GM15510 (cell line): ENCODE results near the gene MYO1D.

Source experiments
- POLR2A ChIP-seq: IDR thresholded peaks from 3 replicates; pipeline ENCODE4 v1.6.1; 2011; ENCODE audit warnings: borderline replicate concordance; ENCODE audit not compliant: insufficient read length; ENCODE audit errors: extremely low read depth

MYO1D gene

DNA sequence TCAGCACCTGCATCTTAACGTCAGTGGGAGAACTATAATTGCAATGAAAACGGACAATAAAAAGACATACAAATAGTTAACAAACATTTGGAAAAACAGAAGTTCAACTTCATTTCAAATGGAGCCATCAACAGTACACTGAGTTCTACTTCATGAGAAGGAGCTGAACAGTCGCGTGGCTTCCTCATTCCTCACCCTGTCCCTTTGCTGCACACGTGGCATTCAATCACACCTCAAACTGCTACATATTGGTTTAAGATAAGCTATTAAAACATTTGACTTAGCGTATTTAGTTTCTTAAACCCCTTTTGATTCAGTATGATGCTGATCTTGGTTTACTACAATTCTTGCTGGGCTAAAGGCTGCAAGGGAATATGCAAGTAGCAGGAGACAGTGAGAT is 313.3 kb downstream of the MYO1D start:
- no peak for TF ChIP-seq POLR2A

DNA sequence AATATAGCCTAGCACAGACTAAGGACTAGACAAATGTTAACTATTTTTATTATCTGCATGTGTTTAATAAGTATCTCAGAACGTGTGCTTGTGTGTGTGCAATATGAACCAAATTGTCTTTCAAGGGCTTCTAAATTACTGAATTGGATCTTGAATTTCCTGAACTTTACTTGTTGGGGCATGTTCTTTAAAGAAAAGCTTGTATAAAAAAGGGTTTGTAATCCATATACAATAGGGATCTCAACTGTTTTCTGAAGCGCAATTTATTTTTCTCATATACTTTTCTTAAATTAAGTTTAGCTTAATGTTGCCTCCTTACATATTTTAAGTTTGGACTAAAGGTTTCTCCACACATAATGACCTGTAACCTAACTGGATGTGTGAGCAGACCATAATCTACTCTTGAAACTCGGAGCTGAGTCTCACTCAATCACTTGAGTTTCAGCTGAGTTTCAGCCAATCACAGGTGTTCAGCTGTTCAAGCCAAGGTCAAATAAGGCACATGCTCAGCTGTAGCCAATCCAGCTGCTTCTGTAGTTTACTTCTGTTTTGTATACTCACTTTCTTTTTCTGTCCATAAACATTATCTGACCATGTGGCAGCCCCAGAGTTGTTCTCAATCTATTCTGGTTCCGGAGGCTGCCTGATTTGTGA is 317.8 kb downstream of the MYO1D start:
- TF ChIP-seq POLR2A, result no peak

DNA sequence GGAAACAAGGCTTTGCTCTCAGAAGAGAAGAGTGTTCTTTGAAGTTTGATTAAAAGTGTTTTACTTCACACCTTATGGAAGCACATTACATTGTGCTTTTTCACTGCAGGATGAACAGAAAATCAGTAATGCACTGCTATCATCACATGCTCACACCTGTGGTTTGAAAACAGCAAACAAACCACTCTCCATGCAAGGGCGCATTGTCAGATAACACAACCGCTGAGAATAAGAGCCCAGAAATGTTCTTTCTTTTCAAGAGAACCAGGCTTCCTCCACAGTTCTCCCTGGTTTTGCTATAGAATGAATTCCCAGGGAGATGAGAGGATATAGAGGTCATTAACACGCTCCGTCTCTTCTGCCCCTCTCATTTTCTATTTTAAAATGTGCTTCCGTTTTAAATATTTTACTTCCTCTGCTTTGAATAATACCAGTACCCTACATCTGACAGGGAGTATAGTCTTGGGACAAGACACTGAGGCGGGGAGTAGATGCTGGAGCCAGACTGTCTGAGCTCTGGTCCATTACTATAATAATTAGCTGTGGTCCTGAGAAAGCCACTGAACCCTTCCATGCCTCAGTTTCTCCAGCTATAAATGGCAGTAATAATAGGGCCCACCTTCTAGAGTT is 318.5 kb downstream of the MYO1D start:
- no peak for TF ChIP-seq POLR2A

DNA sequence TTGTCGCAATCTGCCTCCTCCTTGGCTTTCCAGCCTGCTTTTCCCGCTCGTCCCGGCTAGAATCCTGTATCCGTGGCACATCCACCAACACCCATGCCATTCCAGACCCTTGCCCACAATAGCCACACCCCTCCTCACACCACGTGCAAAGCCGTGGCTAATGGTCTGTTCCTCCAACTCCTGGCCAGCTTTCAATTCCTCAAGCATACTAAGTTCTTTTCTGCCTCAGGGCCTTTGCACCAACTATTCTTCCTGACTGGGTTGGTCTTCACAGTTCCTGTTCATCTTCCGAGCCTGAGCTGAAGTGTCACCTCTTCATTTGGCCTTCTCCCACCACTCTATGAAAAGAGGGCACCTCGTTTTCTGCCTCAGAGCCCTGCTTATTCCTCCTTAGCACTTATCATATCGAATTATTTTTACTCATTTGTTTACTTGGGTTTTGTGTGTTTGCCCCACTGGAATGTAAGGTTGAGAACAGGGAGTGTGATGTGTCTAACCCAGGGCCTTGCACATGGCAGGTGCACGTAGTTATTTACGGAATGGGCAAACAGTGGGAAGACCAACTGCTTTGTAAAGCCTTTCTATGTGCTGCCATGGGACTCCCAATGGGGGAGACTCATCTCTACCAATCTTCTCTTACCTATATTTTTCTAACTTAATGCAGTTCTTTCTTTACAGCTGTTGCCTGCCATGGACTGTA is 321.2 kb downstream of the MYO1D start:
- no peak for TF ChIP-seq POLR2A

DNA sequence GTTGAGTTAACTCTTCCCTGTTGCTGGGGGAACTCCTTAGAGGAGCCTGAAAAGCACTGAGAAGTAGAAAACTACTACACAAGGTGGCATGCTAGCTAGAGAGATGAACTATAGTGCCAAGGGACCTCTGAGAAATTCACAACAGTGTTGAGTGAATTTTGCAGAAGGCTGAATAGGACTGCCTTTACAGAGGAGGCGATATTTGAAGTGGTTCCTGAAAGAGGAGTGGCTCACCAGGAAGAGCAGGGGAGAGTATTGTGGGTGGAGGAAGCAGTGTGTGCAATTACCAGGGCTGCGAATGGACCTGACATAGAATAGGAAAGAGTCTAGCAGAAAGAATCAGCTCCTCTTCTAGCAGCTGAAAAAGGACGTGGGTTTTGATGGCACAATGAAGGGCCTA is 323.8 kb downstream of the MYO1D start:
- TF ChIP-seq POLR2A, result no peak

DNA sequence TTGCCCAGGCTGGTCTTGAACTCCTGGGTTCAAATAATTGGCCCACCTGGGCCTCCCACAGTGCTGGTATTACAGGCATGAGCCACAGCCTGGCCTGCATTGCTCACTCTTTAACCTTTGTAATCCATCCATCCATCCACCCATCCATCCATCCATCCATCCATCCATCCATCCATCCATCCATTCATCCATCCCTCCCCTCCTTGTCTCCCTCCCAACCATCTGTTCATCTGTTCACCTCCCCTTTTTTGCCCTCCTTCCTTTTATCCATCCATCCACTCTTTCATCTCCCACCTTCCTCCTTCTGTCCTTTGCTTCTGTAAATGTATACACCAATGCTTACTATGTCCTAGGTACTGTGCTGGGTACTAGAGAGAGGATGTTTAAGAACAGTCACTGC is 324.6 kb downstream of the MYO1D start:
- TF ChIP-seq POLR2A, result no peak

DNA sequence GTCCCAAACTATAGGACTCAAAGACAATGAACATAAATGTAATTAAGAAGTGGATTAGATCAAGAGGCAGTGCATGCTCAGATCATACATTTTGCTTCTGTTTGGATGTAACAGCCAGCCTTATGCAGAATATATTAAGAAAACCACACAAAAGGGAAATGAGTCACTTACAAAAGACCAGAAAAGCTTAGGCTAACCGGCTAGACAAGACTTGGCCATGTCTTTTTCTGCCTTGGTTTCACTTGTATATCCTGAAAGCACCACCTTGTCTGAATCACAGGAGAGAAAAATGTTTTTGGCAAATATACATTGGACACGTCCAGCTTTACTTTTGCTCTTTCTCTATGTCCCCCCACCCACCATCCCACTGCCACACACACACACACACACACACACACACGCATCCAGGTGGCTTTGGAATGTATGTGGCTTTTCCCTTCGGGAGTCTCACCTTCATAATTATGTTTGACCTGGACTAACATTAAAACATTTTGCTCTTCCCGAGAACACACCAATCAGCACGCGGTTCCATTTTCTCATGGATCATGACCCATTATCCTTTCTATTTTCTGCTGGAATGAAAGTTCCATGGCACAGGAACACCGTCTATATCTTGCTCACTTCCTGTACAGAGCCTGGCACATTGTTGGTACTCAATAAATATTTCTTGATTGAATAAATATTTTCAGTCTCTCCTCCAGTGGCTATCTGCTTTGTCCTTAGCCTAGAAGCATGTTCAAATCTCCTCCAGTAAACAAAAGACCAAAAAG is 325.6 kb downstream of the MYO1D start:
- TF ChIP-seq POLR2A, result no peak

DNA sequence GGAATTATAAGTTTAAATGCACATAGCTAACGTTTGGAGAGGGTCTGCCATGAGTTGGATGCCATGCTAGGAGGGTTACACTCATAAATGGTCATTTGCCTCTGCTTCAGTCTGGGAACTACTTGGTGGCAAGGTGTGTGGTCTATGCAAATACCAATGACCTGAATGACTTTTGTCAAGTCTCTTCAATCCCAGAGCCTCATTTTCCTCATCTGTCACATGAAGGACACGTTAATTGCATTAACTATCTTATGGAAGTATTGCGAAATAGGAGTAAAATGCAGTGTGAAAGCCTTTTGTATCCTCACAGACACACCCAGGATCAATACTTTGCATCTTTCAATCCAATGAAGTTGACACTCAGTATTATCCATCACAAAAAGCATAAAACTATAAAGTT is 327.4 kb downstream of the MYO1D start:
- no peak for TF ChIP-seq POLR2A

DNA sequence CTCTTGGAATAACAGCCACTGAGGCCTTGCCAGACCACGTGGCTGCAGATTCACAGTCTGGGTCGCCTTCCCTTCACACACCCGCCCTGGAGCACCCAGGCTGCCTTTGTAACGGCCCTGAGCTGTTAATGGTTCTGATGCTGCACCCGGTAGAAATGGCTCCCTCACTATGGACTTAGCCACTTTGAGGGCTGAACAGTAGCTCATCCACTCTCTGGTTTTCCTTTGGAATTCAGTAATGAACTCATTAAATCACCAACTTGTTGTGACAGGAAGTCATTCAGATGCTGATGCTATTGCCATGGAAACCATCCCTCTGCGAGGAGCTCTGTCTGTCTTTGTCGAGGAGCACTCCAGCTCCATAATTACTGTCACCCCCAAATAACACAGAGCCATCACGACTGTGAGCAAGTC is 330.9 kb downstream of the MYO1D start:
- no peak for TF ChIP-seq POLR2A

DNA sequence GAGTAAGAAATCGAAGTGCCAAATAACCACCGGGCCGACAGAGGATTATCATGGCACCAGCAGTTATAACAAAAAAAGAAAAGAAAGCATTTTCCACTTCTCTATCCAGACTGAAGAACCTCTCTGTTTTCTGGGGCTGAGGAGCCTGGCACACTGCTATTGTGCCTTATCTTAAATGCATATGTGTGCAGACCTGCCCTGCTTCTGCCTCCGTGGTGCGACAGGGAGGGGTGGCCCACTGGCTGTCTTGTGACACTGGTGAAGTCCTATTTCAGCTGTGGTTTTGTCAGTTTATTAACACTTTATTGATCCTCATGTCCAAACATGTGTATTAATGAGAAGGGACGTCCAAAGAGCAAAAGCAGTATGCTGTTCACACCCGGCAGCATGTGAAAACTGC is 334.7 kb downstream of the MYO1D start:
- no peak for TF ChIP-seq POLR2A

DNA sequence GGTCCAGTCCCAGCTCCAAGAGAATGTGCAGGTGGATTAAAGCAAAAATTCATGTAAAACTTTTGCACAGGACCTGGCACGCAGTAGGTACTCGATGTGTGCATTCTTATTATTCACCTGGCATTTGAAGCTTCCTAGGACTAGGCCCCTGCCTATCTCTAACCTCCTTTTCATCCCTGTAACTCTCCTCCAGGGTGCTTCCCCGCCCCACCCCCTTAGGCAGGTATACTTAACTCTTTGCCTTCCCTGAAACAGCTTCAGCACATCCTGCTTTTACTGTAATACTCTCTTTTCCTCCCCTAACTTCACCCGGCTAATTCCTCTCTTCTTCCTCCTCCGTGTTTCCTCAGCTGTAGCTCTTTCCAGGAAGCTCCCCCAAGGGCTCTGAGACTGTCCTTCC is 335.3 kb downstream of the MYO1D start:
- no peak for TF ChIP-seq POLR2A

DNA sequence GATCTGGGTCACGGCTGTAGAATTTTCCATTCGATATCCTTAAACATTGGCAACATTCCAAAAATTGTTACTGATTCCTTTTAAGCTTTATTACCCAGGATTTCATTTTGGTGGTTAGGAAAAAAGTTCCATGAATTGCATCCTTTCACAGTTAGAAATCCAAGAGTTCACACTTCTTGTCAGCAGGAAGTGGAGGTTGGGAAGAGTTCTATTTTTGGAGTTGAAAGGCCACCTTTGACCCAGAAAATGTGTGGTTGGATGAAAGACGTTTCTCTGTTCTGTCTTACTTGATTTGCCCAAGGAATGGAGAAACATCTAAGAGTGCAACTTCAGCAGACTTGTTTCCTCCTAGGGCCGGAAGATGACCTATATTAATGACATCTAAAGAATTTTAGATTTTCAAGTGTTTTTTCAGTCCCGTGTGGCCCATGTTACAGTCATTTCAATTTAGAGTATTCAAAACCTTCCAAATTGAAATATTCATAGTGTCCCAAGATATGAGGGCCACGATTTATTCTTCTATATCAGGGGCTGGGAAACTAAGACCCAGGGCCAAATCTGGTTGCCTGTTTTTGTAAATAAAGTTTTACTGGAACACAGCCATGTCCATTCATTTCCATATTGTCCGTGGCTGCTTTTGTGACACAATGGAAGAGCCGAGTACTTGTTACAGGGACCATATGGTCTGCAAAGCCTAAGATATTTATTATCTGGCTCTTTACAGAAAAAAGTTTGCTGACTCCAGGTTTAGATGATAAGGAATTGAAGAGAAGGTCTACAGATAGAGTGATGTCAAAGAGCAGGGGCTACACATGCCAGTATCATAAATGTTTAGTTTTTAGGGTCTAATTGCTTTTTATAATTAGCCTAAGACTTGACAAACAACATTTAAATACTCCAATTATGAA is 339.9 kb downstream of the MYO1D start:
- TF ChIP-seq POLR2A, result no peak

DNA sequence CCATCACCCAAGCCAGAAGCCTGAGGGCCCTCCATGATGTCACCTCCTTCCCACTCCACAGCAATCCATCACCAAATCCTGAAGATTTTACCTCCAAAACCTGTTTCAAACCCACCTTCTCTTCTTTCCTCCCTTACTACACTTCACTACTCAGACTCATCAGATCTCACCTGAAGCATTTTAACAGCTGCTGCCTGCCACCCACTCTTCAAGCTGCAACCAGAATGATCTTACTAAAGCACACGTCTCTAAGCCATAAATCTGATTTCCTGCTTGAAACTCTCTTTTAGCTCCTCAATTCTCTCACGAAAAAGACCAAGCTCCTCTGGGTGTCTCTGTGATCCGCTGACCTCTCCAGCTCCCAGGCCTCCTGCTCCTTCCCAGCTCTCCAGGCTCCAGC is 343.6 kb downstream of the MYO1D start:
- no peak for TF ChIP-seq POLR2A

DNA sequence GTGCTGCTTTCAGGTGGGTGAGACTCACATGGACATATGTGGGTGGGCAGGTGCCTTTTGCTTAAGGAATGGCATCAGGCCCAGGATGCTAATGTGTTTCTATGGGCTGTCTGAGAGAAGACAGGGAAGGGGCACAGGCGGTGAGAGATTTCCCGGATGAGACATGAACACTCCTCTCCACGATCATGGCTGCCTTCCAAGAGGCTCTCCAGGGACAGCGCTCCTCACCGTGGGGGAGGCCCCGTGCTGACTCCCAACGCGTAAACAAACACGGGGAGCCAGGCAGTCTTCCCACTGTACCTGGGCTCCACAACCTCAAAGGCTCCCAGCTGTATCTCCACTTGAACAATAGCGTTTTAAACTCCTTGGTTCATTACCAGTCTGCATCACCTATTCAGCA is 347.3 kb downstream of the MYO1D start:
- TF ChIP-seq POLR2A, result no peak
